Measurements from ENCODE around the gene PTRHD1.
"Not testable (repeated sequence)": the region's sequence is repeated elsewhere in the genome, so short reads cannot be mapped to it uniquely, and the experiment has no call there.

Gene PTRHD1

GRCh38 chr2:24805811-24806660 is 12.8 kb upstream of the PTRHD1 start:
- not testable (repeated sequence) for DNase-seq

- DNase-seq = not testable (repeated sequence)
Observed at GRCh38 chr2:24800487-24800886, 7.3 kb upstream of the PTRHD1 start.

GRCh38 chr2:24797644-24798043 is 4.5 kb upstream of the PTRHD1 start:
- DNase-seq = peak; percentile 64

GRCh38 chr2:24793761-24794435 is 707 bp upstream of the PTRHD1 start:
- DNase-seq = peak; percentile 48

- no peak for DNase-seq
Observed at GRCh38 chr2:24792542-24792873, 683 bp downstream of the PTRHD1 start.

GRCh38 chr2:24791452-24791851 is 1.7 kb downstream of the PTRHD1 start:
- no peak for DNase-seq

- DNase-seq = no peak
Observed at GRCh38 chr2:24788816-24789215, 4.4 kb downstream of the PTRHD1 start.

GRCh38 chr2:24787532-24787931 is 5.7 kb downstream of the PTRHD1 start:
- no peak for DNase-seq

GRCh38 chr2:24785671-24786321 is 7.4 kb downstream of the PTRHD1 start:
- no peak for DNase-seq

- DNase-seq = no peak
Observed at GRCh38 chr2:24783641-24784040, 9.6 kb downstream of the PTRHD1 start.

GRCh38 chr2:24779116-24779515 is 14.1 kb downstream of the PTRHD1 start:
- DNase-seq = no peak

GRCh38 chr2:24774373-24774772 is 18.8 kb downstream of the PTRHD1 start:
- DNase-seq = no peak

- DNase-seq = no peak
Observed at GRCh38 chr2:24771764-24772586, 21.2 kb downstream of the PTRHD1 start.

GRCh38 chr2:24771061-24771460 is 22.1 kb downstream of the PTRHD1 start:
- DNase-seq = no peak

GRCh38 chr2:24768601-24769000 is 24.6 kb downstream of the PTRHD1 start:
- no peak for DNase-seq

GRCh38 chr2:24768013-24768412 is 25.2 kb downstream of the PTRHD1 start:
- no peak for DNase-seq

GRCh38 chr2:24766609-24767008 is 26.6 kb downstream of the PTRHD1 start:
- DNase-seq = peak; percentile 12

GRCh38 chr2:24763843-24764242 is 29.3 kb downstream of the PTRHD1 start:
- DNase-seq = no peak

- DNase-seq = no peak
Observed at GRCh38 chr2:24762518-24762917, 30.7 kb downstream of the PTRHD1 start.

- no peak for DNase-seq
Observed at GRCh38 chr2:24761866-24762265, 31.3 kb downstream of the PTRHD1 start.

GRCh38 chr2:24756789-24757188 is 36.4 kb downstream of the PTRHD1 start:
- DNase-seq = no peak

GRCh38 chr2:24754985-24755705 is 38.0 kb downstream of the PTRHD1 start:
- no peak for DNase-seq

Data from hematopoietic multipotent progenitor cell treated with erythropoietin and hydrocortisone succinate and interleukin-3 and kit ligand, for 8 days (in vitro differentiated cells).